Posterior cingulate gyrus (tissue), 11 donors: ENCODE data around the gene ARID5B.

Experiments used
- DNase-seq, 10 donors: peaks; one replicate each; pipeline versions ENCODE4 v3.0.0 to v3.0.0-alpha.2; 2020 to 2021; ENCODE audit warnings: mixed read lengths in 3 of 10
- intact Hi-C: fragments of 100-400 bp; cut with DNase I; formaldehyde crosslinking; loops from one replicate; pipeline ENCODE4 v1.15.1; 2023

ARID5B gene

DNA sequence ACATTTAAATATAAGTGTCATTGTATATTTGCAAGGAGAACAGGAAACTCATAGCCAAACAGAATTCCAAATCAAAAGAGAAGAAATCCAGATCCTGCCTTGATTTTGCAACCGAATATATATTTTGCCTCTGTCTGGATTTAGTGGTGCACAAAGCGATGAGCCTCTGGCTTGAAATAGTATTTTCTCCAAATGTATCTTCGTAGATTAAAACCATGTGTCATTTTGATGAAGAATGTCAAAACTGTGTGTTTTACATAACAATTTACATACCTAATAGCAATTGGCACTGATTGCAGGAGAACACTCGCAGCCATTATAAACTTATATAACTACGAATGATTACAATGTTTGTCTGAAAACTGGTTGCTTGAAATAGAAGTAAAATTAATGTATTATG is 156.4 kb downstream of the ARID5B start:
- no peak for DNase-seq
- intact Hi-C loops = no loop called here

DNA sequence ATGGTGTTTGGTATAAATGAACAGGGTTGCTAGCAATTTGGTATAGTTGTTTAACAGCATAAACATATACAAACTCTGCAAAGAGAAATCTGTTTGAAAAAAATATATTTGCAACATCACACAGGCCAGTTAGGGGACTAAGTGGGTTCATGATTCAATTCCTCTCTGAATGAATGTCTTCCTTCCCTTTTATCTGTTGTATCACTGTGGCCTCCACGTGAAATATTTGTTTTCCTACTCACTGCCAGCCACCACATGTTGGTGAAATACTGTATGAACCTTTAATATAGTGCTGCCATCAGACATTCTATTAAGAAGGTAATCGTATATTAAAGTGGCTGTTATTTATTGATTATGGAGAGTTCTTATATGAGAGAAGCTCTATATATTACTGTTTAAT is 157.0 kb downstream of the ARID5B start:
- no peak for DNase-seq
- intact Hi-C loops = no loop called here

DNA sequence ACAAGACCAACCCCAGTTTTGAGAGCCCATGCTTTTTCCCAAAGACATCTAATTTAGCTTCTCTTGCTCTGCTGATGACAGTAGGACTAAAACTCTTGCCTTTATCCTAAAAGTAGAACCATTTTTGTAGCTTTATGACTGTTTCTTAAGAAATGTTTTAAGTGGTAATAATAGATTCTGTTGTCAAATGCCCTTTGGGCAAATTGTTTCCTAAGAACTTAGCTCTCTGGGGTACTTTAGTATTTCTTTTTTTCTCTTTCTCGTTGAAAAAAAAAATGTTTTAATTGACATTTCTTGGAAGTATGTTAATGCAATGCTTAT is 157.4 kb downstream of the ARID5B start:
- intact Hi-C loops = no loop called here
- no peak for DNase-seq

DNA sequence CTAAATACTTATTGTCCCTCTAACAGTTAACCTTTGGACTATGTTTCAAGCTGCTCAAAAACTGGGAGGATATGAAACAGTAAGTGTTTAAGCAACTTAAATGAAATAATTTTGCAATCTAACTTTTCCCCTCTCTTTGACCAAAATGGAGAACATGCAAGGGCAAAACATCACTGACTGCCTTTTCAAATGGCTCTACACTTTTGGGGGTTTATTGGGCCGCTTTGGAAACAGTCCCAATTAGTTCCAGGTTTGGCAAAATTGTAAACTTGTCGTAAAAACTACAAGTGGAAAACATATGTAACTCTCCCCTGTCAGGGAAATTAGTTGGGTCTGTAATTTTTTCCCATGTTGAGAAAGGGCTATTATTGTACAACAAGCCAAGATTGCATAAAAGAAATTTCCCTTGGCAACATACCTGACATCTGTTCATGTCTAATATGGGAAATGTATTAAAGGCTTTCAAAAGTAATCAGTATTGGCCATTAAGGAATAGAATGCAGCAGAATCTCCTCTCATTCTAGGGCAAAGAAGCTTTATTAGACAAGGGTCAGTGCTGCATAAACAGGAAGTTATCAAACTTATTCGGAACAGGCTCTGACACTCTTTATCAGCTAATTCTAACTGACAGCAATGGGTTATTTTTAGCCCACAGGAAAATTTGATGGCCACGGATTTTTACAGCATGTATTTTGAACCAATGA is 157.9 kb downstream of the ARID5B start:
- no peak for DNase-seq
- intact Hi-C loops = no loop called here

DNA sequence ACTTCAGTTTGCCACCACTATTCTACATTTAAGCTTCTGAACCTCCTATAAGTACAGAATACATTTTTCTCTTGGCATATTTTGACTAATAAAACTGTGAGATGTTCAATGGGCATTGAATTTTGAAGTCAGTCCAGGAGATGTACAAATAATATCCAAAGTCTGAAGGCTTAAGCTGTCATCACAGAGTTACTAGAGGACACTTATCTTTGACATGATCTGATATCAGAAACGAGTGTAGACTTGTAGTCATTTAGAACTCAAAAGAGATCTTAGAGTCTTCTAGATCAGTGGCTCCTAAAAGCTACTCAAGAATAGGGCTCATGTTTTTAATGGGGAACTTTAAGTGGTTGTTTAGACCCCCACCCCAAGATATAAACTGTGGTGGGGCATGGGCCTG is 160.5 kb downstream of the ARID5B start:
- intact Hi-C loops = no loop called here
- DNase-seq = no peak

DNA sequence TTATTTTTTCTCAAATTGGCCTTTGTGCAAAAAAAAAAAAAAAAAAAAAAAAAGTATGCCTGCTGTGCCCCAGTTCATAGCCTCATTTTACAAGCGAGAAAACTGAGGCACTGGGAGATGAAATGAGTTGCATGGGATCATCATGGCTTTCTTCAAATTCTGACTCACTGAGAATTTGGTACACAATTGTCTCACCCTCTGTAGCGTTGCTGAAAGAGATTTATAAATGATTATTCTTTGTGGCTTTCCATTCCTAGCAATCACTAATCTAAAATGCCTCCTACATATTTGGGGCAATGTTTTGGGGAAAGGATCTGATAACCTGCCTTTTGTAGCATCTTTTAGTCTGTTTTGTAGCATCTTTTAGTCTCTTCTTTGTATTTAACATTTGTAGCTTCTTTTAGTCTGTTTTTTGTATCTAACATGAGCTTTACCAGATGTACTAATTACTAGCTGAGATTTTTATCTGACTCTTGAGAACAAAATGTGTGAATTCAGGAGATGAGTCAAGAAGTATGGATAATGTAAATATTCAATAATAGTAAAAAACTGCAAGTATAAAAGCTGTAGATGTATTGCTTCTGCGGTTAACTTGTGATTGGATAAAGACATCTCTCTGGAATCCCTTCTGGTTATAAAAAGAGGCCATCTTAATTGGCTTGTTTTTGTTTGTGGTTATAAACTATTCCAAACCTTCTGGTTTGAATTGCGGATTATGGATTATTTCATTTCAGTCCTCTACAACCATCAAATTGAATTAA is 161.4 kb downstream of the ARID5B start:
- intact Hi-C loops = no loop called here
- no peak for DNase-seq

DNA sequence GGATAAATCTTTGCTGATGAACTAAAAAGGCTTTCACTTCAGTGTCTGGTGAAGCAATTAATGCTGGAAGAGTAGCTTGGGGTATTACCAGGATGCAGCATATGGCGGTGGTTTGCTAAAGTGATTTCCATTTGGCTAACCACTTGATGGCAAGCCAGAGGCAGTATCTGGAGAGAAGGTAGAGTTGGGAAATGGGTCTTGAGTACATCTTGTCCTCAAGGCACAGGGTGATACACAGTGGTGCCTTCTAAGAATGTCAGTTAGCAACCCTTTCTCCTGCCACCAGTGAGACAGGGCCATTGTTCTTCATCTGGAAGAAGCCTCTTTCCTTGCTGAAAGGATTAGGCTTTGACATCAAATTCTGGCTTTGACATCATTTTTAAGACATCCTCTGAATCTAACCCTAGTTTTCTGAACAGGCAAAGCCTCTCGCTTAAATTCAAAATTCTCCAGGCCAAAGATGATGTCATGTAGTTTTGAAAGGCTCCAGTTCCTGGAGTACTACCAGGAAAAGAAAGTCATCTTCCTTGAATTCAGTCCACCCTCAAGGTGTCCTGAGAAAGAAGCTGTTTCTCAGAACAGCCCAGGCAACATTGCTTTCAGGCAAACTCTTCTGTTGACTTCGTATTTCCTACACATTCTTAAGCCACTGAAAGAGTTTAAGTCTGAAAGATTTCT is 162.4 kb downstream of the ARID5B start:
- DNase-seq = no peak
- intact Hi-C loops = no loop called here

DNA sequence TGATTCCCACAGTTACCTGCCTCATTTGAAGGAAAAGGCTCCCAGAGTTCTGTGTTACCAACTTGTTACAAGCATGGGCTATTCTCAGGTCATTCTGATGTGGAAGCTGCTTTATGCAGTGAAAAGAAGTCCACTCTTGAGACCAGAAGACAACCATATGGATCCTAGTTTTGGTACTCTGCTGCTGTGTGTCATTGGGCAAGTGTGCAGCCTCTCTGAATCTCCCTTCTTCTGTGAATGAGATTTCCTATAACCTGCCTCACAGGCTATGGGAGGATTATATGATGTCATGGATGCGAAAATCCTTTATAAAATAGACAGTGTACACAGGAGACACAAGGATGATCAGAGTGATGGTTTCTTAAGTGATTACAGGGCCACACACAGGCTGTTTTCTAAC is 166.1 kb downstream of the ARID5B start:
- DNase-seq = no peak

DNA sequence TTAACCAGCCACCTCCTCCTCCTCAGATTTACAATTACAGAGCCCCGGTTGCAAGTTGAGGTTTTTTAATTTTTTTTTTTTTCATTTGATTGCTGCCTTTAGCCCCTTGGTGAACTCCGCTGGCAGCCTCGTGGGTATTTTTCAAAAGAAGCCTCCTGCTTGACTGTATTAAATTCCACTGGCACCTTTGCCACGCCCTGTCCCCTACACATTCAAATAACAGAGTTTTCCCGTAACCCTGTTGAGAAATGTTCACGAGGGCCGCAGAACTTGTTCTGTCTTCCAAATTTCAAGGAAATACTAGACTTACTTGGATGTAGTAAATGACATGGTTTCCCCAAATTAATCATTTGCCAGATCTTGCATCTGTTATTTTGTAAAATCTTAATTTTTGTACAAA is 167.0 kb downstream of the ARID5B start:
- intact Hi-C loops = no loop called here
- DNase-seq = no peak

More for the DNA sequence above, 166.1 kb downstream of the ARID5B start:
- intact Hi-C loops = no loop called here

DNA sequence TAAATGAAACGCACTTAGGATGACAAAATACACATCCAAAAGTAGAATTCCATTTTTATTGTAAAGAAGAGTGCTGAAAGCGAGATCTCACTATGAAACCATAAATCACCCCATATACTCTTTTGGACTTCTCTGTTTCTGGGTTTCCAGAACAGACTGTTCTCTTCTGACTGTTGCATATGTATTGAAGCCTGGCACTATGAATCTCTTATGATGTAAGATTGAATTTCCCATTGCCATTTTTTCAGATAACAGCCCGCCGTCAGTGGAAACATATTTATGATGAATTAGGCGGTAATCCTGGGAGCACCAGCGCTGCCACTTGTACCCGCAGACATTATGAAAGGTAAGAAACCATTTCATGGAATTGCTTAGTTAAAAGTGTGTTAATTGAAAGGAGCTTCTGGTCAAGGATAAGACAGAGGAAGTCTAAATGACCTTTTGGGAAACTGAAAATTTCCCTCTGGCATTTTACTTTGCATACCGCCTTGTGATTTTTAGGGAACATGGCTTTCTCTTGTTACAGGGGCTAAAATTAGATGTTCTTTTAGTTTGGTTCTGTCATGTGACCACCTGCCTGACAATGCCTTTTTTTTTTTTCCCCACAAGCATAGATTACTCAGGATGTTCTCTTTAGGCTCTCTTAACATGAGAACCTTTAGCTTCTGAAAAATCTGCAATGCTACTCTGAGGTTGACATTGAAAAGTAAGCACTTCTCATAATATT is 168.1 kb downstream of the ARID5B start:
- intact Hi-C loops = no loop called here
- DNase-seq = no peak

DNA sequence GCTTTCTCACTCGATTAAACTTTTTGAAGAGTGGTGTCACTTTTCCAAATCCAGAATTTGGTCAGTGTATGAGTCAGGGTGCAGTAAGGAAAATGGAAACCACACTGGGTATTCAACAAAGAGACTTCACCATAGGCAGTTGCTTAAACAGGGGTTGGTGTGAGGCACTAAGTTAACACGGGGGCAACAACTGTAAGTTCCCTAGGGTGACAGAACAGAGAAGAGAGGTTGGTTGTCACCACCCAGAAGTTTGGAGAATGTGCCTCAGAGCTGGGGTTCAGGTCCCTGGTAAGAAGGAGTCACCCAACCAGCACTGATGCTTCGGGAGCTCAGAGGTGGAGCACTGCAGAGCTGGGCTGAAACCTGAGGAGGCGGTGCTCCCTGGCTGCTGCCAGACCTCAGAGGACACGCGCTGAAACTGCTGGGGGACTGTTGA is 170.4 kb downstream of the ARID5B start:
- peak in 1 of 10 donors; percentile 62 for DNase-seq
- intact Hi-C loops = no loop called here

DNA sequence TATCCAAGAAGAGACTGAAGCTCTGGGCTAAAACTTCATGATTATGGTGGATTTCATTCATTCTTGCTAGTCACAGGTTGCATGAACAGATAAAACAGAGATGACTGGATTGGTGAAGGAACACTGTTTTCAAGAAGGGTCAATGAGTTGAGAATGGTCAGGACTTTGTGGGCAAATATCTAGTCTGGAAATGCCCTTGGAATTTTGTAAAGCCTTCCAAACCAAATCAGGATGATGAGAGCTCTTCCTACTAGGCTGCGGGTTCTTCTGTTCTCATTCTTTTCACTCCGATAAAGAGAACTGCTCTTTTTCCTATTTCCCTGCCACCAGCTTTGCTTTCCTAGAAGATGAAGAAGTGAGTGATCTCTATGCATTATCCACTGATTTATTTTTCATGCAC is 171.4 kb downstream of the ARID5B start:
- intact Hi-C loops = no loop called here
- DNase-seq = no peak

DNA sequence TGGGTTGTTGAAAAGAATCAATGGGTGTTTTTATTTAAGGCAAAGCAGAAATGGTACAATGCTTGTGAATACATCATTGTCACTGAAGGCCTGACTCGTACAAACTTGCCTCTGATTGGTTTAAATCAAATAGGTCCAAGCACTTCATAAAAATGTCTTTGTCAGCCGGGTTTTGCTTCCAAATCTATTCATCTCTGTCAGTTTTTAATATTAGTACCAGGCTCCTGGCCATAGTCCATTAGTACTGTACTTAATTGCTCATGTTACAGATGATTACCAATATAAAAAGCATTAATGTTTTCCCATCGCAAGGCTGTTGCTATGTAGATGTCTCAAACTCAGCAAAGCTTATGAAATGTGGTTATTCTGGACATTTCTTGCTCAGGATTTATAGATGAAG is 171.9 kb downstream of the ARID5B start:
- intact Hi-C loops = no loop called here
- DNase-seq = no peak

DNA sequence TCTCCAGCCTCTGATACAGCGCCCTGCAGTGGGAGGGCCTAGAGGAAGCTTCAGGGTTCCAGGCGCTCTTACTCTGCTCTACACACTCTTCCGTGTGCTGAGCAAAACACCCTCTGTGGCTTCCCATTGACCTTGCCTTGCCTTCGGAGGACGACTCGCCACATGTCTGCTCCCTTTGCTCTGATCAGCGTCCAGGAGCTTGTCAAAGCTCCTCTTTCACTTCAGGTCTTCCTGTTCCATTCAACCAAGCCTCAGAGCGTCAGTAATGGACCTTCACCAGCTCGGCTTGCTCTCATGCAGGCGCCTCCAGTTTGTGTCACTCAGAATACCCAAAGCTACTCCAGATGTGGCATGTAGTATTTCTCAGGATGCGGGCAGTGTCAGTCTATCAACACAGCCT is 173.9 kb downstream of the ARID5B start:
- intact Hi-C loops = no loop called here
- DNase-seq = peak in 1 of 10 donors; percentile 65

DNA sequence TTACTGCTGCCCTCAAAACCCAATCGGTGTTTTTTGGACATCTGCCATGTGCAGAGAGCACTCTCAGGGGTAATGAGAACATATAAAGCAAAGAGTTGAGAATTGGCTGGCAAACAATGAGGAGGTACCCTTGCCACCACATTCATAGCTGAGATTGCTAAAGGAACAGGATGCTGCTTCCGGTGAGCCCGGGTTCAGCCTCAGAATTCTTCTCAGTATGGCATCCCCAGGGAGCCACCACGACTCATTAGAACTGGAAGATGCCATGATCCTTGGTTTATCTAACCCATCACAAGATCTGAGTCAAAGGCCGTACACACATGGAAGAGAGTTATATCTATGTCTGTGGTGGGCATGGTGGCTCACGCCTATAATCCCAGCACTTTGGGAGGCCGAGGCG is 174.4 kb downstream of the ARID5B start:
- DNase-seq = no peak
- intact Hi-C loops = no loop called here

DNA sequence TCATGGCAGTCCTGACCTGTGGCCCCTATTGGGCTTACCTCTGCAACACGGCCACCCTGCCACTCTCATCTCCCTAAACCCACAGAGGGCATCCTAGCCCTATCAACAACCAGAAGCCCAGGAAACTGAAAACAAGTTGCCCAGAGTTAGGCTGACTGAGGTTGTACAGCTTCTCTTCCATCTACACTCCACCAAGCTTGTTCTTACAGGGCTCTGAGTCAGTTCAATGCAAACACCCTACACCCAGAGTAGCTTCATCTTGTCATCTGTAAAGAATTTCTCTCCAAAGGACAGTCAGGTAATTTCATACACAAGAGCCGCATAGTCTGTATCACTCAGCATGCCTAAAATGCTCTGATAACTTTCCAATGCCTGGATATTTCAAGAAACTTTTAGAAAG is 175.4 kb downstream of the ARID5B start:
- intact Hi-C loops = no loop called here
- no peak for DNase-seq

DNA sequence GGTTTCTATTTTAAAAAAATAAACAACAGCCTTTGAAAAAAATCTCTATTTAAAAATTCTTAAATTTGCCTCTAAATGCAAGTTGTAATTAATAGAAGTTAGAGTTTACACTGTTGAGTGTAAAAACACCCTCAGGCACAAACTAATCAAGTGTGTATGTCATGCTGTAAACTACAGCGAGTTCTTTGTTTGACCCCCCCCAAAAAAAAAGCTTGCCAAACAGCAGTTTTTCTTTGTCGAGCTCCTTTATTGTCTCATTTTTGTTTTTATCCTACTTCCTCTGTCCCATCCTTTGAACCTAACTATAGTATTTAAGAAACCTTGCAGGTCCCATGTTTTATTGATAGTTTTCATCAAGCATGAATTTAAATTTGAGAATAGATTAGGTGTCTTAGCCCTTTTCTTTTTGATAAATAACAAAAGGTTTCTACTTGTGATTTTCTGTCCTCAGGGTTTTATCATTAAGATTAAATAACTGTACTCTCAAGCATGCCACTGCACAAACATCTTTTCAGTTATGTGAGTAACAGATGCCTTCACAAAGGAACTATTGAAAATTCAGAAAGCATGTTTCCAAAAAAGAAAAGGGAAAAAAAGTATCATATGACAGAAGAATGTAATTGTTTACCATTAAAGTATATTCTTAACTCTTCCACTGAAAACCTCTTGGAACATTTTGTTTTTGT is 176.0 kb downstream of the ARID5B start:
- intact Hi-C loops = no loop called here
- DNase-seq = no peak

DNA sequence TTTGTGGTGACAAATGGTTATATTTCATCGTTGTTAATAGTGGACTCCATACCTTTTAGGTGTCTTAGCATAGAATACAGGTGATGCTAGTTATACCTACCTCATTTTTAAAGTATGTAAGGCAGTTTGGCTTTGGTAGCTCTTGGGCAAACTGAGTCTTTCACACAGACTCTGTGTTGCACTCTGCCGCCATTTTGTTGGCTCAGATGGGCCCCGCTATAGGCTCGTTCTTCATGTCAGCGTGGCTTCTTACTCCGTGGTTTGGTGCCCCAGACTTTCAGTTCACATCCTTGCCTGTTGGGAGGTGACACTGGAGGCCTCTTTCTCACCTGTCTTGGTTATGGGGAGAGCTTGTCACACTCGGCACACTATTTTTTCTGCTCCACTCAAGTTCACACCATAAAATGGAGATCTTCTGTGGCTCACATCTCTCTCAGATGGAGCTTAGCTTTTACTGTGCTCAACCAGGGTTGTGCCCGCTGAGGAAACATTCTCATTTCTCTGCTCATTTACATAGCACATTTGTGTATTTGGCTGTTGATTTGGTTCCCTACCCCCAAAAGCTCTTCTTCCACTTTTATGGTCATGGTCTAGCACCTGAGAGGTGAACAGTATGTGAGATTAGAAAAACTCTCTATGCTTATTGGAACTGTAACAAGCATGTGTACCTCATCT is 178.5 kb downstream of the ARID5B start:
- intact Hi-C loops = no loop called here
- DNase-seq = no peak

DNA sequence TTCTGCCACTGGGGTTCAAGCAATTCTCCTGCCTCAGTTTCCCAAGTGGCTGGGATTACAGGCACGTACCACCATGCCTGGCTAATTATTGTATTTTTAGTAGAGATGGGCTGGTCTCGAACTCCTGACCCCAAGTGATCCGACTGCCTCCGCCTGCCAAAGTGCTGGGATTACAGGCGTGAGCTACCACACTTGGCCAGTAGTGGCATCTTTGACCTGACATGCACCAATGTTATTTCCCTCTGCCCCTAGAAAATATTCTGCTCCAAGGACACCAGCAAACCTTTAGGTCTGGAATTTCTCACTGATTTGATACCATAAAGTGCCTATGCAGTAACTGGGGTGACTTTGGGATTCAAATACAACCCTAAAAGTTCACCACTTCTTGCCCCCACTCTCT is 179.4 kb downstream of the ARID5B start:
- DNase-seq = peak in 1 of 10 donors; percentile 55
- intact Hi-C loops = no loop called here
